Esophagus squamous epithelium (tissue), 4 donors: ENCODE measurements around the gene ANKRD31.

Source experiments
- POLR2A ChIP-seq, 4 donors: fragments of 450-650 bp; IDR thresholded peaks; one replicate each; pipeline ENCODE4 v1.6.1; 2017; ENCODE audit warnings: antibody characterized with exemption in 4 of 4, mild to moderate bottlenecking in 4 of 4, moderate library complexity in 3 of 4
- TF ChIP-seq, protein P1 (sequence below), 6 experiments: fragments of 450-650 bp in 4 of 6; fragments of 200-600 bp in 2 of 6; sonication (generic) in 2 of 6; IDR thresholded peaks; one replicate each; pipeline ENCODE4 v1.5.1; 2016 to 2019; ENCODE audit warnings: antibody characterized with exemption in 6 of 6, mild to moderate bottlenecking in 4 of 6, moderate library complexity in 4 of 6

GRCh38 chr5:75089662-75090061, 147.0 kb downstream of the ANKRD31 start:
- TF ChIP-seq, protein P1, sequence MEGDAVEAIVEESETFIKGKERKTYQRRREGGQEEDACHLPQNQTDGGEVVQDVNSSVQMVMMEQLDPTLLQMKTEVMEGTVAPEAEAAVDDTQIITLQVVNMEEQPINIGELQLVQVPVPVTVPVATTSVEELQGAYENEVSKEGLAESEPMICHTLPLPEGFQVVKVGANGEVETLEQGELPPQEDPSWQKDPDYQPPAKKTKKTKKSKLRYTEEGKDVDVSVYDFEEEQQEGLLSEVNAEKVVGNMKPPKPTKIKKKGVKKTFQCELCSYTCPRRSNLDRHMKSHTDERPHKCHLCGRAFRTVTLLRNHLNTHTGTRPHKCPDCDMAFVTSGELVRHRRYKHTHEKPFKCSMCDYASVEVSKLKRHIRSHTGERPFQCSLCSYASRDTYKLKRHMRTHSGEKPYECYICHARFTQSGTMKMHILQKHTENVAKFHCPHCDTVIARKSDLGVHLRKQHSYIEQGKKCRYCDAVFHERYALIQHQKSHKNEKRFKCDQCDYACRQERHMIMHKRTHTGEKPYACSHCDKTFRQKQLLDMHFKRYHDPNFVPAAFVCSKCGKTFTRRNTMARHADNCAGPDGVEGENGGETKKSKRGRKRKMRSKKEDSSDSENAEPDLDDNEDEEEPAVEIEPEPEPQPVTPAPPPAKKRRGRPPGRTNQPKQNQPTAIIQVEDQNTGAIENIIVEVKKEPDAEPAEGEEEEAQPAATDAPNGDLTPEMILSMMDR (IDR thresholded peaks at IDR 0.05): no peak
- no peak for TF ChIP-seq POLR2A (IDR thresholded peaks at IDR 0.05)
